D341Med (cell line): Measurements from ENCODE around the gene TP53BP1.

Source experiments
- DNase-seq: peaks from one replicate; pipeline ENCODE4 v3.0.0; 2012; ENCODE audit warnings: low spot score

The TP53BP1 gene

DNA sequence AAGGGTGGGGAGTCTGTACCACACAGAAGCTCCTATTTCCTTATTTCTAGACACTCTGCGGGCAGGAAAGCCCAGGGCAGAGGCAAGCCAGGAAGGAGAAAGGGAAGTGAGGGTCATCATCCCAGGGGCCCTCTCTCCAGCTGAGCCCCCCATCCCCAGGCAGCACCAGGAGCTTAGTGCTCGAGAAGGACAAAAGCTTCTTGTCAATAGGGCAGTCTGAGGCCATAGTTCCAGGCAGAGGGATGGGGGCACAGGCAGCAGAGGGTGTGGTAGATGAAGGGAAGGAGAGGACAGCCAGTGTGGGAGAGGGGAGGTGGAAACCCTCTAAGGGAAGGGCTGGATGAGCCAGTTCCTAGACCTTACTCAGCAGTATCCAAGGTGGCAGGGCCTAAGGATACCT is 27.2 kb upstream of the TP53BP1 start:
- no peak for DNase-seq

DNA sequence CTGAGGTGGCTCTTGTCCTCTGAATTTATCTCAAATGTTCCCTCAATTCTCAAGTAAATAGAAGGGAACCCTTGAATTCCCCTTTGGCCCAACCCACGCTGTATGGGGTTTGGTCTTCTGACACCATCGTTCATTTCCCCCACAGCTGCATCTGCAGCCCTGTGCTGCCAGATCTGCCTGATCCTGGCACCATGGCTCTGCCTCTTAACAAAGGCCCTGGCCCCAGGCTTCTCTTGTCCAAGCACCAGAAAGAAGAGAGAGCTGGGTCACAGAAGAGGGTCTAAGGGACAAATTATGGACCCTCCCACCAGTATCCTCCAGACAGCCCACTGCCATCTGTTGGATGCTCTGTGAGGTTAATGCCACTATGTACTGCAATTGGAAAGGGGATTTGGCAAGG is 26.2 kb upstream of the TP53BP1 start:
- no peak for DNase-seq

DNA sequence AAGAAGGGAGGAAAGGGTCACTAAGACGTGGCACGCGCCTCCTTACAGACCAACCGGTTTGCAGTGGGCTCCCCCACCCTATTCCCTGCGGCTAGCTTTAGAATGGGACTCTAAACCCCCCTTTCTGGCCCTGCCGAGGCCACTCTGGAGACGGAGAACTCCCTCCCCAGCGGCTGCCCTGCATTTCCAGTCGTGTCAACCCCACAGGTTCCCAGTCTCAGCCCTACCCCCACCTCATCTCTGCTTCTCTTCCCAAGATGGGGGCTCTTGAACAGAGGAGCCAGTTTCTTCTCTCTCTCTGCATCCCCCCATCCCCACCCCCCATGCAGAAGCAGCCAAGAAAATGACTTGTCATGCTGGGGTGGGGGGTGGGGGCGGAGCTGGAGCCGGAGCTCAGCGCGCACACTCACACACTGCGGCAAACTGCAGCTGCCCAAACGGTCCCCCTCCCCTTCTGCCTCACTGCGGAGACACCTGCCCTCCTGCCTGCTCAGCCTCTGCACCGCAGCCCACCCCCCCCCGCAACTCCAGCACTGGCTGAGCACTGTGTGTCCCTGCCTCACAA is 25.3 kb upstream of the TP53BP1 start:
- DNase-seq = no peak

DNA sequence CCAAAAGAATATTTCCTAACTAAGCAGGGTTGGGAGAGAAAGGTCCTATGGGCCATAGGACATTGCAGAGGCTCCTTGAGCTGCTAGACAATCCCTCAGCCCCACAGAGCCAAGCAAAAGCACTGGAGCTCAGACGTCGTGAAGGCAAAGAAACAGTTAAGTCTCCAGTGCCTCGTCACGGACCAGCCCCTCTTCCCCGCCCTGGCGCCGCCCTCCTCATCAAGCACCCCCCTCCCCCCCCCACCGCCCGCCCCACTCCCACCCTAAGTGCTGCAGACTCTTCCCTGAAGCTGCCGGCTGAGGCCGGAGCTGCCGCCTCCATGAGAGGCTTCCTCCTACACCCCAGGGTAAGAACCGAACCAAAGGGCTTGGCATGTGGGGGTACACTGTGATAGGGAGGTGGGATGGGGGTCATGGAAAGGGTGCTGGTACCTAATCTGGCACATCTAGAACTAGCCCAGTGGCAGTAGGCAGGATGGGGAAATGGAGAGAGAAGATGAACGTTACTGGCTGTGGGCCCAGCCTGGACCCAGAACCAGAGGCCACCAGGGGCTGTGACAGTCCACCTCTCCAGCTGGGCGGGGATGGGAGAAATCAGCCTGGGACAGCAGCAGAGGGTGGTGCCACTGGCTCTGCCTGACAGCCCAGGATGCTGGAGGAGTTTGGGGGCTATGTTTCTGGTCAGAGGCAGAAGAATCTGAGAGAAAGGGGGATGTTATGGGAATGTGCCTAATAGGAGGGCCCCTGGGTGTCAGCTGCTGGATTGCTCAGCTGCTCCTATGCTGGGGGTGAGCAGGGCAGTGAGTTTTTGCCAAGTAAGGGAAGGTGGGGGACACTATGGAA is 24.6 kb upstream of the TP53BP1 start, which contains the start of gene MAP1A:
Gene MAP1A, plus strand, starts transcription at position 255 of the 843 bp plus-strand sequence. CDS start 3,866 bp downstream, outside the sequence.
- DNase-seq = peak; percentile 86

DNA sequence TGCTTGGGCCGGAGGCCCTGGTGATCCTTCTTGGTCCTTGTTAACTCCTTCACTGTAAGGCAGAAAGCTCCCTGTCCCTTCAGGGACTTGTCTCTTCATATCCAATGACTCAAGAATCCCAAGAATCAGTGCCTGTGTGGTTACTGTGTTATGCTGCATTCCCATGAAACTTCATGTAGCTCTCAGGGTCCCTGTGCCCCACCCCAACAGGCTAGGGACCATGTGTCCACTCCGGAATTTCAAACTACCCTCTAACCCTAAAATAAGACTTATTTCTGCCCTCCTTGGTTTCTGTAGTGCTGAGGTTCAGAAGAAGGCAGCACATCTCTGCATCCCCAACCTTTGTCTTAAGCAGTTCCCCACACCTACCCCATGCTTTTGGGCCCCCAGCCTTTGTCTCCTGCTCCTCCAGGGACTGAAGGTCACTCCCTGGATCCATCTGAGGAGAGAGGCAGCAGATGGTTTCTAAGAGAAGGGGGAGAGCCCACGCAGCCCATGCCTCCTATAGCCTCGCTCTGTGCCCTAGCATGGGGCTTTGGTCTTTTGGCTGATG is 23.9 kb upstream of the TP53BP1 start:
- no peak for DNase-seq

DNA sequence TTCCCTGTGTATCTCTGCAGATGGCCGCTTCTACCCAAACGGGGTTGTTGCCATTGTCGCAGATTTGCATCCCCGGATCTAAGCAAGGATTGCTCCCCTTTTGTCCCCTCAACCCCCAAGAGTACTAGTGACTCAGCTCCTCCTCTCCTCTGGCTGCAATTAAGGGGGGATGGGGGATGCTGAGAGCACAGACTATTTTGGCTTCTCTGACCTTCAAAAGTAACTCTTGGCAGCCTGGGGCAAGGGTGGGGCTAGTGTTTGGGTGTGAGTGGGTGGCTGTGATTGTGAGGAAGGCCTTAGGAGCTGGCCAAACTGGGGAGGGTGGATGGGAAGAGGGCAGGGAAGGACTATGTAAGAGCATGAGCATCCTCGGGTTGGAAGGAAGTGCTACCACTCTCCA is 23.2 kb upstream of the TP53BP1 start:
- no peak for DNase-seq

DNA sequence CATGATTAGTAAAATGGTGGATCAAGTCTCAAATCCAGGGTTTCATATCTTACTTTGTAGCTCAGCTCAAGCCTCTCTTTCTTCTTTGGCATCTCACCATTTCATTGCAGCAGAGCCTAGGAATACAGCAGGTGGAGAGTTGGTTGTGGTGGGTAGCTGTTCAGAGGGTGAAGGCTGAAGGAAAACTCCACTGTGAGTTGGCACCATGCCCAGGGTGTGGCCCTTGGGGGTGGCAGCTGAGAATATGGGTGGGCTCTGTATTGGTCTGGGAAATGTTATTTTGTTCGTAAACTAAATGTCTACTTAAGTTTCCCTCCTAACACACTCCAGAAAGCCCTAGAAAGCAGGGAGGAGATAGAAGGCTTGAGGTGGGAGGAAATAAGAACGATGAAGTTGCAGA is 22.8 kb upstream of the TP53BP1 start:
- DNase-seq = no peak

DNA sequence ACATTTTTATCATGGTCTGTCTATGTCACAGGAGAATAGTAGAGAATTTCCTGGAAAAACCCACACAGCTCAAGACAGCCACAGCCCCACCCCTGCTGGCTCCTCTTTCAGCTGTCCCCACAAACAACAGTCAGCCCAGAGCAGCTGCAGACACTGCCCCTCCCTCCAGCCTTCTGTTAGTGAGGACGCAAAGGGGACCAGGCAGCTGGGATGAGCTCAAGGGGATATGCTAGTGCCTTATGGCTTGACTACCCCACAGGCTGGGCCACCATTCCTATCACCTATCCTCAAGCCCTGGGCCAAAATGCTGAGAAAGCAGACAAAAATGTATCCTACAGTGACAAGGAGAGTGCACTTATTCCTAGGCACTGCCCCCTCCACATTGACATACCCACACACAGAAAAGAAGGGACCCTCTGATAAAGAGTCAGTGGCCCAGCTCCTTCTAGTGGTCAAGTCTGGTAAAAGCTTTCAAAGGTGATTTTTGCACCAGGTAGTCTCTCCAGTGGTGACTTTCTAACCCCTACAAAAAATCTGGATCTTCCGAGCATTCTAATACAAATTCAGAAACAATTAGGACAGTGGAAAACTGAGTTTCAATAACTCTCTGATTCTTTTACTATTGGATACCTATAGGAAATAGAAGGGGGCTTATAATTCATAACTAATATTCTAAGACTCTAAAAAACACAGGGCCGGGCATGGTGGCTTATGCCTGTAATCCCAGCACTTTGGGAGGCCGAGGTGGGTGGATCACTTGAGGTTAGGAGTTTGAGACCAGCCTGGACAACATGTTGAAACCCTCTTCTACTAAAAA is 21.5 kb upstream of the TP53BP1 start:
- DNase-seq = no peak

DNA sequence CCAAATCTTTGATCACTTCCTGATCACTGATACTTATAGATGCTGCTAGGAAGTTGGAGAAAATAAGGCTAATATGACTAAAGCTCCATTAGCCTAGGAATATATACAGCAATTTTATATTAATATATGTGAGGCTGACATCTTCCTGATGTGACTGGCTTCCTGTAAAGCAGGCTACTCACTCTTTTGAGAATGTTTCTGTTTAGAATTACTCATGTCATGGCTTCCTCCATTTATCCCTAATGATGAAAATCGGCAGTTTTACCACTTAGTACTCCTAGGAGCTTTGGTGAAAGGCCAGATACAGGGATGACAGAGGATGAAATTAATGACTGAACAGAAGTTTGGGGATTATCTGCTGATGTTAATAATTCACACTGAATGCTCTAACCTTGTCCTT is 20.6 kb upstream of the TP53BP1 start:
- no peak for DNase-seq

DNA sequence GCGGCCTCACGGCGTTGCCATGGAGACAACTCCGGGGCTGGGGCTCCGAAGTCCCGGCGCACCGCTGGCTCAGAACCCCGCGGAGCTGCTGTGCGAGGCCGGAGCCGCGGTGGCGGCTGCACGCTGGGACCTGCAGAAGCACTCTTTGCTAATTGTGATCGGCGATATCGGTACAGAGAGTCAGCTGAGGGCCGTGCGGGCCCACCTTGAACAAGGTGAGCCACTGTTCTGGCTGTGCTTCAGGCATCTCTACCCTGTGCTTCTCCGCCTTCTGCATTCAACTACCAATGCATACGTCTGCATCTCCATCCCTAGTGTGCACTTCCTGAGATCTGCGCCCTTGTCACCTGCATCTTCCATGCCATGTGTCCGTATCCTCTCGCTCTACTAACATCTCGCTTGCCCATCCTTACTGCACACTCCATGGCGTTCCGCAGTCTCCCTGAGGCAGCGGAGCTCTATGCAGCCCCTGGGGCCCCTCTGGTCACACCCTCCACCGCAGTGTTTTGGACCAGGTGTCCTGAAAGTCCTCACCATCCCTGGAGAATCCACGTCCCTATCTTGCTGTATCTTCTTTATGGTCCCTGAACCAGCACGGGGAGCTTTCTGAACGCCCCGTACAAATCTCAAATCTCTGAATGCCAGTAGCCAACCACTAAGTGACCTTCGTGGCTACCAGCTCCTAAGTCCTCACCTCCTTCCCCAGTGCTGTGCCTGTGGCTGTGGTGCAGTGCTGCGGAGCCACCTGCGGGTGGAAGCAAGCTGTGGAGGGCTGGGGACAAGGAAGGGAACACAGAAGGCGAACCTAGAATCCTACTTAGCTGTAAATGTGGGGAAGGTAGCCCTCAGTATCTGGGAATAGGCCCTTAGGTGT is 18.3 kb upstream of the TP53BP1 start:
- DNase-seq = no peak

DNA sequence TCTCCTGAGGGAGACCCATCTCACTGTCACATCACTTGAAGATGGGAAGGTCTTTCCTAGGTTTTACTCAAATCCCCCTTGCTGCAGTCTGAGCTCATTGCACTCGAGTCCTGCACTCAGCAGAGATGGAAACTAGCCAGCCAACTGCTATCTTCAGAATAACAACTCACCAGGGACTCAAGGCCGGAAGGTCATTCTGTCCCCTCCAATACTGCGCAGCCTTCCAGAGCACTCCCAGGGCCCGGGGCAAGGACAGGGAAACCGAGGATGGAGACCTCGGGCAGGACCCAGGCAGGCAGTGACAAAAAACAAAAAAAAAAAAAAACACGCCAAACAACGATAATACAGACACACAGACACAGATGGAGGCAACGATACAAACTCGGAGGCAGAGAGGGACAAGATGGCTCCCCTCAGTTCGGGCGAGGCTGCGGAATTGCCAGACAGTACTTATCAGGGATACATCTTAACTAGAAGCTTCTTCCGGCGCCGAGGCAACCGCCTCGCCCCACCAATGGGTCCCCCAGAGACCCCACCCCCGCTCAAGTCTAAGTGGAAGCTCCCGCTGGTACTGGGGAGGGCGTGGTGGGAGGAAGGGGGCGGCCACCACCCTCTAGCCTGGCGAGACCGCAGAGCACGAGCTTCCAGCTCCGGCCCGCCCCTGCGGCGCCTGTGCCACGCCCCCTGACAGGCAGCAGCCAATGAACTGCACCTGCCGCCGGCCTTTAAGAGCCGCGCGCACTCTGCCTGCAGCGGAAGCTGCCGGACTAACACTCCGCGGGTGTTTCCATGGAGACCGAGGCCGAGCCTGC is 17.4 kb upstream of the TP53BP1 start:
- DNase-seq = peak; percentile 98

DNA sequence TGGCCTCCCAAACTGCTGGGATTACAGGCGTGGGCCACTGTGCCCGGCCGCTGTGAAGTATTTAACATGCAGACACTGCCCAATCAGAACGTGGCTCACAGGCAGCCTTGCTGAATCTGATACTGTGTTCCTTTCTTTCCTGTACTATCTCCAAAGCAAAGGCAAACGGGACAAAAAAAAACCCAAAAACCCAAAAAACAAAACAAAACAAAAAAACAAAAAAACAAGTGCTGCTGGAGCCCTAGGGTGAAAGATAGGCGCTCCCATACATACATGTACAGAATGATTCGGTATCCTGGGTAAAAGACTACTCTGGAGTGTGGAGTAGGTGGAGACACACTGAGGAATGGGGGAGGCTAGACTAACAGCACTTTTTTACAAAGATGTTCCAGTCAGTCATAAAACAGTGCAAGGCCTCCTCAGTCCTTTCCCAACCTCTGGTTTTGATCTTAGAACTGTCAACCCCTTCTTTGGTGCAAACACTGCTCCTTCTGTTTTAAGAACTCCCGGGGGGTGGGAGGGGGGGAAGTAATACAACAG is 16.8 kb upstream of the TP53BP1 start:
- DNase-seq = no peak

DNA sequence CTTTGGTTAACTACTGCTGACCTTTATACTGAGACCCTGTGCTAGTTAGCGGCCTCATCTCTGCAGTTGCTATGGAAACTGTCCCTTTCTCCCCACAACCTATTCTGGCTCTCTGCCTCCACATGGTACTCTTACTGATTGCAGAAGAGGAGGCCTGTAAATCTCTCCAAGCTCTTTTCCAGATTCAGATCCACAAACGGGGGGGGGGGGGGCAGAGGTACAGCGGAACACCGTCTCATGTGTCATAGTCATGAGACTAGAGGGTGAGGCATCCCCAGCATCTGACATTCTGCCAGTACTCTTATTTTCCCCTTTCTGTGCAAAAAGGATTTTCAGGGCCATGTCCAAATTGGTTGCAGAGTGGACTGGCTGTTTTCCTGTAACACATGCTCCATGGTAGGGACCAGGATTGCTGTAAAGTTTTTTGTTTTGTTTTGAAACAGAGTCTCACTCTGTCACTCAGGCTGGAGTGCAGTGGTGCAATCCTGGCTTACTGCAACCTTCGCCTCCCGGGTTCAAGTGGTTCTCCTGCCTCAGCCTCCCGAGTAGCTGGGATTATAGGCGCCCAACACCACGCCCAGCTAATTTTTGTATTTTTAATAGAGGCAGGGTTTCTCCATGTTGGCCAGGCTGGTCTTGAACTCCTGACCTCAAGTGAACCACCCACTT is 16.2 kb upstream of the TP53BP1 start:
- DNase-seq = no peak

DNA sequence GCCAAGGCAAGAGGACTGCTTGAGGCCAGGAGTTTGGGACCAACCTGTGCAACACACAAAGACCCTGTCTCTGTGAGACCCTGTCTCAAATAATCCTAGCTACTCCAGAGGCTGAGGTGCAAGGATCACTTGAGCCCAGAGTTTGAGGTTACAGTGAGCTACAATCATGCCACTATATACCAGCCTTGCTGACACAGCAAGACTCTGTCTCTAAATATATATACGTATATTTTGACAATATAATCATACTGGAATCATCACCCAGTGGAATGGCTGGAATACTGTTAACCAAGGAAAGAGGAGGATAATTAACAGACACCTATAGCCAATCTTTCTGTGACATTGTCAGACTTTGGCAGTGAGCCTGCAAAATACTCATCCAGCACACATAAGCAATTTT is 15.5 kb upstream of the TP53BP1 start:
- DNase-seq = no peak

DNA sequence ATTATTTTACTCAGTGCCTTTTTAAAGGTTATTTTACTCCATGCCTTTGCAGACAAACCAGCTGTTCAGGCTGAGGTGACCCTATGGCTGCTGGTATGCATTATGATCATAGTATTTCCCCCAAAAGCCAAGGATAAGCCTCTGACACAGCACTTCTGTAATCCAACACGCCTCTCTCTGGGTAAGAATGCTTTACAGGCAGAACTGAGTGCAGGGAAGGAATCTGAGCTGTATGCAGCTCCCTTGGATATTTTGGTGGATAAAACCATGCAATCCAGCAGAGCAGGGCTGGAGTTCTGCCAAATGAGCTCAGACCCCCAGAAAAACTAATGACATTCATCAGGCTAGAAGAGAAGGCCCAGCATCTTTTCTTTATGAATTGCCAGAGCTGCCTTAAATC is 12.8 kb upstream of the TP53BP1 start:
- peak; percentile 20 for DNase-seq

DNA sequence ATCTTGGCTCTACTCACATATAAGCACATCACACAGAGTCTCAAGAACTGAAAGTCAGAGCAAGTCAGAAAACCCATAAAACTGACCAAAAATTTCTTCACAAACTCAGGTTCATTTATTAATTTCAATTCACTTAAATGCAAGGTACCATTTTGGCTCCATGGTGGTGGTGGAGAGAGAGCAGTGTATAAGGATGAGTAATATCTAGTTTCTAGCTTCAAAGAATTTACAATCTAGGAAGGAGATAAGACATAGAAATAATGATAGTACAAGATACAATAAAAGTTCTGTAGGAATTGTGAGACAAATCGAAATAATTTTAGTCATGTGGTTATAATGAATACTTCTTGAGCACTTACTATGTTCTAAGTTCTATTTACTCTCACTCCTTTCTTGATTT is 6.7 kb upstream of the TP53BP1 start:
- no peak for DNase-seq

DNA sequence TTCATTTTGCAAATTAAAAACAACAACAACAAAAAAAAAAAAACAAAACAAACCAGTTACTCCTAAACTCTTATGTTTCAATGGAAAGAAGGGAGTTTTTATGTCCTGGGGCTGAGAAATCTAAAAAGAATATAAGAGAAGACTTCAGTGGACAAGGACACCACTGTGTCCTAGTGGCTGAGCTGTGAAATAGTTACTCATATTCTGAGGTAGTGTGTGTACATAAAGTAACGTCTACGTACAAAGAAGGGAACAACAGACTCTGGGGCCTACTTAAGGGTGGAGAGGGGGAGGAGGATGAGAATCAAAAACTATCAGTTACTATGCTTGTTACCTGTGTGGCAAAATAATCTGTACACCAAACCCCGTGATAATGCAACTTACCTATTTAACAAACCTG is 6.0 kb upstream of the TP53BP1 start:
- no peak for DNase-seq

DNA sequence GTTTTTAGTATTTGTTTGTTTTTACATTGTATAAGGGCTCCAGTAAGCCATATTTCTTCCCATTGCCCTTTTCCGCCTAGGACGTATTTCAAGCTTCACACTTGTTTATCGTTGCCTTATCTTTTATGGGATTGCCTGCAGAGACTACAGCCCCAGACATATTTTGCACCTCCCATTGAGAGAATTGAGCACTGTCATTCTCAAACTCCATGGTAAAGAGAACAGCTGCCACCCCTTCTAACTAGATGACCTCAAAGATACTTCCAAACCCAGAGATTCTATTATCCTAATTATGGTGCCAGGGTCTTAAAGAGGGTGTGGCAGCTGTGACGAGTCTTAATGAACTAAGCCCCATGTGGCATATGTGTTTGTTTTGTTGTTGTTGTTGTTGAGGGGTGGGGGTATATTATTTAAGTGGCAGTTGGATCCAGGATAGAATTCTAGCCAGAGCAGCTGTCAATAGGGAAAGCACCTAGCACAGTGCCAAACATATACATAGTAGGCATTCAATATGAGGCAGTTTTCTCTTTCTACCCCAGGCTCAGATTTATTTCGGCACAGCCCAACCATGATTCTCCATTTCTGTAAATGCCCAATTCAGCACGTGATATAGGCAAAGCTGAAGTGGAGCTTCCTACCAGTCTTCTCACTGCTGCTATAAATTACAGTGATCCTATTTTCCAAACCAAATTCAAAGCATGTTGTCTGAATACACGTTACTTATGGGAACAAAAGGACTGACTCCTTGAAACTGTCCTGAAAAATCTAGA is 932 bp upstream of the TP53BP1 start:
- DNase-seq = peak; percentile 51

DNA sequence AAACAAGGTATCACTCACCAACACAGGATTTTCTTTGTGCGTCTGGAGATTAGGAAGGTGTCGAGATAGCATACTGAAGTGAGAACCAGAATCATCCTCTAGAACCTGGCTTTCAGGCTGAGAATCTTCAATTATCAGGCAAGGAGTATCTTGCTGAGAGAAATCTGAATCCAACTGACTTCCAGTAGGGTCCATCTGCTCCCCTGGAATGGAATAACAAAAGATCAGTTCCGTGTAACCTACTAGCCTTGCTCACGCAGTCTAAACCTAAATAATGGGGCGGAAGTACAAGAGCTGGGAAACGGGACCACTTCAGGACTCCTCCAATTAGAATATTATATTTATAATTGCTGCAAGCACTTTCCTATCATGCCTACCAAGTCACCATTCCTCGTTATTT is 690 bp downstream of the TP53BP1 start:
- no peak for DNase-seq
